Activated CD4-positive, alpha-beta T cell treated with anti-CD3 and anti-CD28 coated beads for 1 hour (primary cell): Measurements from ENCODE around the gene KSR2.
"Not testable (repeated sequence)": the region's sequence is repeated elsewhere in the genome, so short reads cannot be mapped to it uniquely, and the experiment has no call there.

Experiments used
- DNase-seq: peaks from one replicate; pipeline ENCODE4 v3.0.0-alpha.2; 2020

Gene KSR2

DNA sequence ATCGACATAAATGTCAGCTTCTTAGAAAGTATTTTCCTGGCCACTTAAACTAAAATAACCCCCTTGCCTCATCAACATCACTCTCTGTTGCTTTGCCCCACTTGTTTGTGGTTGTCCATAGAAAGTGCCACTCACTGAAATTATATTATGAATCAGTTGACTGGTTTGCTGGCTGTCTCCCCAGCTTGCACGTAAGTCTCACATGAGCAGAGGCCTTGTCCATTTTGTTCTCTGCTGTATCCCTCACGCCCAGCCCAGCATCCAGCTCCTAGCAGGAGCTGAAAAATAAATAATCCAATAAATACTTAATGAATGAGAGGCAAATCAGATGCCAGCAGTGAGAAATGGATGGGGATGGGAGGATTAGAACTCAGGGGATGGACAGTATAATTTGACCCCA lies 159.3 kb downstream of the KSR2 start:
- no peak for DNase-seq

DNA sequence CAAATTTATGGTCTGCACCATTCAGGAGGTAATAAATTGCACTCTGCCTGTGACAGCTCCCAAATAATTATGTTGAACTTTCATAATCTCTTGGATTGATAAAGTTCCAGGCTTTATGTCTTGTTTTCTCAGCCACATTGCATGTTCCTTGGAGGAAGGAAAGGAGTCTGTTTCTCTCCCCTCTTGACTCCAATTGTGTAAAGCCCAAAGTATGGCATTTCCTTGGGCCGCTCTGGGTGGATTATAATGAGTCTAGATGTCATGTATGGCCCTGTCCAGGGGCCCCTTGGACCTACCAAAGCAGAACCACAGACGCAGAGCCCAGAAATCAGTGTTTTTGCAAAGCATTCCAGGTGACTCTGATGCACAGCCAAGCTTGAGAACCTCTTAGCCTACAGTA lies 160.8 kb downstream of the KSR2 start:
- no peak for DNase-seq

DNA sequence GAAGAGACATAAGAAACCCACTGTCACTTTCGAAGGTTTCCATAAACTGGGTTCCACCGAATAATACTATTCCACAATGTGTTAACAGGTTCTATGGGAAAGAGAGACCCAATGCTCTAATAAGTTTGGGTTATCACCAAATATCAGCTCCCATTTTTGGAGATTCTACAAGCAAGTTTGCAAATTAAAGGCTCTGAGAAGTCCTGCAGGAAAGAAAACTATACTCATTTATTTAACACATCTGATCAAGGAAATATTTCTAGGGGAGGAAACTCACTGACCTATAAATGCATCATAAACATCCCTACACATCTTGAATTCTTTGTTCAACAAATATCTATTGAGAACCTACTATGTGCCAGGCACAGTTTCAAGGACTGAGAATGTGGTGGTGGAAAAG lies 161.4 kb downstream of the KSR2 start:
- DNase-seq: no peak

DNA sequence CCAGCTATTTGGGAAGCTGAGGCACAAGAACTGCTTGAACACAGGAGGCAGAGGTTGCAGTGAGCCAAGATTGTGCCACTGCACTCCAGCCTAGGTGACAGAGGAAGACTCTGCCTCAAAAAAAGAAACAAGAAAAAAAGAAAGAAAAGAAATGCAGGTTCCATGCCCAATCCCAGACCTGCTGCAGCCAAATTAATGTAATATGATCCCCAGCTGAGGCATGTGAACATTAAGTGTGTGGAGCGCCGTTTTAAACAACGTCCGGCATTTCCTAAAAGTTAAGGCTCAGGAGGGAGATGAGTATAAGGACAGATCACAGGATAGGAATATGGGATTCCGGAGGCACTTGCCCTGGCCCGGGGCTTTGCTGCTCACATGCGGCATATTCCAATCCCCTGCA lies 162.9 kb downstream of the KSR2 start:
- no peak for DNase-seq

DNA sequence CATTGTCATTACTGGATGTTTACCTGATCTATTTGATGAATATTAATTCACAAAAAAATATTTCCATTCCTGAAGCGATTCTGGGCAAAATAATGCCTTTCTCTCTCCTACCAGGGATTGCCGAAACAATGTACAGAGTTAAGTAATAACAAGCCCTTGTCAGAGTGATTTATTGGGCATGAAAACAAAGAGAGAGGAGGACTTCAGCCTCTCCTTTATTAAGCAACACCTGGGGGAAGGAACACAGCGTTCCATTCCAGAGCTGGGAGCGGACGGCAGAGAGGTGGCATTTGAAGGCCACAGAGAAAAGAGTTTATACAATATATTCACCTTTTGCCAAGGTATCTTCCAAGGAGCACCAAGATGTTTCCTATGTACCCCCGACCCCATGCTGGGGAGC lies 165.8 kb downstream of the KSR2 start:
- DNase-seq: no peak

DNA sequence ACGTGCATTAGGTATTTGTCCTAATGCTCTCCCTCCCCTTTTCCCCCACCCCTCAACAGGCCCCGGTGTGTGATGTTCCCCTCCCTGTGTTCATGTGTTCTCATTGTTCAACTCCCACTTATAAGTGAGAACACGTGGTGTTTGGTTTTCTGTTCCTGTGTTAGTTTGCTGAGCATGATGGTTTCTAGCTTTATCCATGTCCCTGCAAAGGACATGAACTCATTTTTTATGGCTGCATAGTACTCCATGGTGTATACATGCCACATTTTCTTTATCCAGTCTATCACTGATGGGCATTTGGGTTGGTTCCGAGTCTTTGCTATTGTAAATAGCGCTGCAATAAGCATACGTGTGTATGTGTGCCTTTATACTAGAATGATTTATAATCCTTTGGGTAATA lies 168.1 kb downstream of the KSR2 start:
- not testable (repeated sequence) for DNase-seq

DNA sequence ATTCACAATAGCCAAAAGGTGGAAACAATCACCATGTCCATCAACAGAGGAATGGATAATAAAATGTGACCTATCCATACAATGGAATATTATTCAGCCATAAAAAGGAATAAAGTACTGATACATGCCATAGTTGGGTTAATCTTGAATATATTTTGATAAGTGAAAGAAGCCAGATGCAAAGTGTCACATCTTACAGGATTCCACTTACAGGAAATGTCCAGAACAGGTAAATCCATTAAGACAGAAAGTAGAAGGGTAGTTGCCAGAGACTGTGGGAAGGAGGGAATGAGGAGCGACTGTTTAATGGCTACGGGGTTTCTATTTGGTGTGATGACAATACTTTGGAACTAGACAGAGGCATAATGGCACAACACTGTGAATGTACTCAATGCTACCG lies 171.6 kb downstream of the KSR2 start:
- no peak for DNase-seq

DNA sequence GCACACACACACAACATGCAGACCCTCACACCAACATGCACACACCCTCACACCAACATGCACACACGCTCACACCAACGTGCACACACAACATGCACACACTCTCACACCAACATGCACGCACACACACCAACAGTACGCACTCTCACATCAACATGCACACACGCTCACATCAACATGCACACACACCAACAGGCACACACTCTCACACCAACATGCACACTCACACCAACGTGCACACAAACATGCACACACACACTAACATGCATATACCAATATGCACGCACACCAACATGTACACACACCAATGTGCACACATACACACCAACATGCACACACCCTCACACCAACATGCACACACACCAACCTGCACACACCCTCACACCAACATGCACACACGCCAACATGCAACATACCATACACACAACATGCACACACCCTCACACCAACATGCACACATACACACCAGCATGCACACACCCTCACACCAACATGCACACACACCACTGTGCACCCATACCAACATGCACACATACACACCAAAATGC lies 175.8 kb downstream of the KSR2 start:
- DNase-seq: no peak

DNA sequence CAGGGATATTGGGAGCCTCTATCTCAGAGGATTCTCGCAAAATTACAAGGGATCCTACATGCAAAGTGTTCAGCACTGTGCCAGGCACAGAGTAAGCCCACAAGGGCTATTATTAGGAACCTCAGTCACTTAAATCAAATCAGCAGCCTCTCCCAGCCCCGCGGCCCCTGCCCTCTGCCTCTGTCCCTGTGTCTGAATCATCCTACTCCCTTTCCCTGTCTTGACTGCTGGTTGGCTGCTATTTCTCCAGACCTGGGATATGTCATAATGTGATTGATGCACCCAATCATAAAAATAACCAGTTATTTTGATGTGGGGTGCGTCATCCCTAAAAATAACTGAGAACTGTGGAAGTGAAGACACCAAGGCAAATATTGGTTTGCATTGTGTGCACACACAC lies 176.3 kb downstream of the KSR2 start:
- no peak for DNase-seq

DNA sequence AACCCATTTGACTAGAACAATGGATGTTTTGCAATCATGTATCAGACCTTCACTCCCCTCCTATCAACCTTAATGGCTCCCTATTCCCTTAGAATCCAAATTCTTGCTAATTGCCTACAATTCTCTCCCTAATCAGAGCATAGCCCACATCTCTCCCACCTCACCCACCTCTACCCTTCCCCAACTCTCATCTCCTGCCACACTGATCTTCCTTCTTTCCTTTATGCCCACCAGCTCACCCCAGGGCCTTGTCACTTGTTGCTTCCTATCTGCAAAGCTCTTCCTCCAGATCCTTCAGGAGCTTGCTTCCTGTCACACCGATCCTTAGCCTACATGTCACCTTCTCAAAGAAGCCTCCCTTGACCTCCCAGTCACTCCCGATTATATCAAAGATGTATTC lies 177.8 kb downstream of the KSR2 start:
- no peak for DNase-seq

DNA sequence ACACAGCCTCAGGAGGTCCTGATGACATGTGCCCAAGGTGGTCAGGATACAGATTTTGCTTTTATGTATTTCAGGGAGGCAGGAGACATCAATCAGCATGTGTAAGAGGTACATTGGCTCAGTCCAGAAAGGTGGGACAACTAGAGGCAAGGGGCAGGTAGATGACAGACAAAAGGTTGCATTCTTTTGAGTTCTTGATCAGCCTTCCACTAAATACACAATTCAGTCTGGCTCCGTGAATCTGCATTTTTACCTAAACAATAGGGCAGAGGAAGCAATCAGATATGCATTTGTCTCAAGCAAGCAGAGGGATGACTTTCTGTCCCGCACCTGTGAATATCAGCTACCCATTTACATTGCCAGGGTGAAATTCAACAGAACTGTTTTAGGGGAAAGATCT lies 178.6 kb downstream of the KSR2 start:
- DNase-seq: no peak

DNA sequence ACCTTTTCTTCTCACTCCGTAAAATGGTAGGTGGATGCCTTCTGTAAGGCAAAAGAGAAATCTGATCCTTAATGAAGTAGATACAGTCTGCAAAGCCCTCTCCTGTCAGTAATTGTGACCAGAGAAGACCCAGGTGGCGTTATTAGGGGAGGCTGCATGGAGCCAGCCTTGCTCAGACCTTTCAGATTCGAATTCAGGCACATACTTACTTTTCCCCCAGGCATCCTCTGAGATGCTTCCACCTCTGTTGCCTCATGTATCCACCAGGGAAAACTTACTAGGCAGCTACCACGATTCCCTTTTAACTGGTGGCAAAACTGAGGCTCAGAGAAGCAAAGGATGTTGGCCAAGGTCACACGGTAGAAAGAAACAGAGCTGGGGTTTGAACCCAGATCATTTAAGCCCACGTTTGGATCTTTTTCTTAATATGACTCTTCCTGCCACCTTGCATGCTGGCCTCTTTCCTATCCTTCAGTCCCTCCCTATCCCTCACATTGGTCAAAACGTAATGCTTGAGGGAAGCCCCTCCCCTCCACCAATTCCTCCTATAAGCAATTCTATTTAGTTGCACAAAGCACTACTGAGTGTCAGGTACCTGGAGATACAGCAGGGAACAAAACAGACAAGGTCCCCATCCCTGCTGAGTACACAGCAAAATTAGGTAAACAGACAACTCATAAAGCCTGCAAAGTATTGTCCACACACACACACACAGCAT lies 179.4 kb downstream of the KSR2 start:
- DNase-seq: no peak

DNA sequence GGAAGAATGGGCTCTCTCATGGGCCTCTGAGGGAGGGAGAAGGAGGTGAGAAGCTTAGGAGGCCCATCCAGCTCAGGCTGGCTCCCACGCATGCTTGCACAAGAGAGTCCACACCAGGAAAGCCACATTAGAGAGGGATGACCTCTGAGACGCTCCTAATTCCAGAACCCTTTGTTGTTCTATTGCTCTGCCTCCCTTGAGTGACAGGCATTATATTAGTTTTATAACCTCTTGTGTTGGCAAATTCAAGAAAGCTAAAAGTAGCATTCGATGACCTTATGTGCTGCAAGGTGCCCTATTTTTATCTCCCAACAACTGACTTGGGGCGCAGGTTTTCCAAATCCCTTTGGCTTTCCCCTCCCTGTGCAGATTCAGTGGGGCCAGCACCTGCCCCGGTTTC lies 190.1 kb downstream of the KSR2 start:
- no peak for DNase-seq

DNA sequence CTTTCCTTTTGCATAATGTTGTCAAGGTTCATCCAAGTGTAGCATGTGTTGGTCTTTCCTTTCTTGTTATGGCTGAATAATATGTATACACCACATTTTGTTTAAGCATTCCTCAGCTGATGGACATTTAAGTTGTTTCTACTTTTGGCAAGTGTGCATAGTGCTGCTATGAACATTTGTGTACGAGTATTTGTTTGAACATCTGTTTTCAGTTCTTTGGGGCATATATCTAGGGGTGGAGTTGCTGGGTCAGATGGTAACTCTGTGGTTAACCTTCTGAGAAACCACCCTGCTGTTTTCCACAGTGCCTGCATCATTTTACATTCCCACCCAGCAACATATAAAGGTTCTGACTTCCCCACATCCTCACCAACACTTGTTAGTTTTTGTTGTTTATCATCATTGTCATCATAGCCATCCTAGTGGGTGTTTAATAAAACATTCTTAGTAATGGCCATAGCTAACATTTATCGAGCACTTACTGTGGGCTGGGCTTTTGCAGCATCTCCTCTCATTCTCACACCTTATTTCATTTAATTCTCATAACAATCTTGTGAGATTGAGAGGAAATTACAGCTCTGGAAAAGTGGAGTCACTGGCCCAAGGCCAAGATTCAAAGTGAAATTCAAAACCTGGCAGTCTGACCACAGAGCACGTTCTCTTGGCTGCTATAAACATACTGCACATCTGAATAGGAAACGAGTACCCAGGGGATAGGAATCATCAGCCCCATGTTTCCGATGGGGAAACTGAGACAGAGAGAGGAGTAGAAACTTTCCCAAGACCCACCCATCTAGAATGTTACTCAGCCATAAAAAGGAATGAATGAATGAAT lies 193.6 kb downstream of the KSR2 start:
- DNase-seq: no peak

DNA sequence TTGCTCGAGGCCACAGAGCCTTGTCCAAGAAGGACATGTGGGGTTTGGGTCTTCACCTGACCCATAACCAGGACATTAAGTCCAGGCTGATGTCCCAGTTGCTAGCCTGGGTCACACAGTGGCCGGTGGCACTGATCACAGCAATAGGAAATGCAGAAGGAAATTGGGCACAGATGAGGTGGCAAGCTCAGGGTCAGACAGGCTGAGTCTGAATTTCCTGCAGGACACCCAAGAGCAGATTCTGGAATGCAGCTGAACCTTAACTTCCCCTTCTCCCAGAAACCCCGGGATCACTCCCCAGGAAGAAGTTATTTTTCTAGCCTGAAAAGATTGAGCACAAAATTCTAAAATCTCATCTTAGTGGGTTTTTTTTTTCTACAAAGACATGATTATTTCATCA lies 199.9 kb downstream of the KSR2 start:
- DNase-seq: no peak

DNA sequence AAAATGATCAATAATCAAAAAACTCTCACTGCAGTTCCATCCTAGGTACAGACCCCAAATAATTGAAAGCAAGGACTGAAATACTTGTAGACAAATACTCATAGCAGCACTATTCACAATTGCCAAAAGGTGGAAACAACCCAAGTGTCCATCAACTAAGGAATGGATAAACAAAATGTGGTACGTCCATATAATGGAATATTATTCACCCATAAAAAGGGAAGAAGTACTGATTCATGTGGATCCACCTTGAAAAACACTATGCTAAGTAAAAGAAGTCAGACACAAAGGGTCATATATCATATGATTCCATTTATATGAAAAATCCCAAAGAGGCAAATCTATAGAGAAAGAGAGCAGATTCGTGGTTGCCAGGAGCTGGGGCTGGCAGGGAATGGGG lies 202.8 kb downstream of the KSR2 start:
- DNase-seq: no peak

DNA sequence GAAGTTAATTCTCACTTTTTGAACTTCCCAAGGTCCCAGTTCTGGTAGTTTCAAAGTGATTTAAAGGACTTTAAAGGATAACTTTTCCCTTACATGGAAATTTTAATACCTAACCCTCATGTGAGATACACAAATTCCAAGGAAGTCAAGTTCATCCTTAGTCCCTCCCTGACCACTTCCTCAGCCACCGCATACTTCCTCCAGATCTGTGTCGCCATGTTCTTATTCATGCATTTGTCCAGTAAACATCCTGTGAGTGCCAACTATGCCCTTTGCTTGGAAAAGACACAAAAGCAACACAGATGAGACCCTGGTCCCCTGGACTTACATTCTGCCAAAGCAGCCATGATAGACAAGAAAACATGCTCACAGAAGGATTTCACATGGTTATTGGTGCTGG lies 206.6 kb downstream of the KSR2 start:
- DNase-seq: no peak

DNA sequence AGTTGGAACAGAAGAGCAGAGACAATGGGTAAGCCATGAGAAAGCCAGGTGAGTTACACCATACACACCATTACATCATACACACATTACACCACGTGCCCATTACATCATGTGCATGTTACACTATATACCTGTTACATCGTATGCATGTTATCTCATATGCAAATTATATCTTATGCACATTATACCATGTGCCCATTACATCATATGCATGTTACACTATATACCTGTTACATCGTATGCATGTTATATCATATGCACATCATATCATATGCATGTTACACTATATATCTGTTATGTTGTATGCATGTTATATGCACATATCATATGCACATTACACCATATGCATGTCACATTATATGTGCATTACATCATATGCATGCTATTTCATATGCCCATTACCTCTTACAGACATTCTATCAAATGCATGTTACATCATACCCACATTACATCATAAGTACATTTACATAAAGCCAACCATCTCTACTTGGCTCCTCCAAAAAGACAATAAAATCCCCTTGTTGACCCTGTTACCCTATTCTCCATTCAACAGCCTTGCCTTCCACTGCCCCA lies 207.2 kb downstream of the KSR2 start:
- no peak for DNase-seq

DNA sequence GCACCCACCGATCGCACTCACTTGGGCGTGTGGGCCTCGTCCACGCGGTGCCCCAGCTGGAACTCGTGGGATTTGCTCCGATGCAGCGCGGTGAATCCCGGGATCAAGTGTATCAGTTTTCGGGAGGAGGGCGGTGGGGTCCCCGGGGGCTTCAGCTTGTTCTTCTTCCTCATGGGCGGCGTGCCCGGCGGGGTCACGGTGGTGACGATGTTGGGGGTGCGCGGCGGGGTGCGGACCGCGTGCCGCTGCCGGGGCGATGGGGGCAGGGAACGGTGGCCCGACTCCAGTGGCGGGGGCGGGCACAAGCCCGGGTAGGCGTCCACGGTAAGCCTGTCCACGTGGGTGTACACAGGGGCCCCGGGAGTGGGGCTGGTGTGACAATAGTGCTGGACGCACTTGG lies 207.8 kb downstream of the KSR2 start:
- no peak for DNase-seq

DNA sequence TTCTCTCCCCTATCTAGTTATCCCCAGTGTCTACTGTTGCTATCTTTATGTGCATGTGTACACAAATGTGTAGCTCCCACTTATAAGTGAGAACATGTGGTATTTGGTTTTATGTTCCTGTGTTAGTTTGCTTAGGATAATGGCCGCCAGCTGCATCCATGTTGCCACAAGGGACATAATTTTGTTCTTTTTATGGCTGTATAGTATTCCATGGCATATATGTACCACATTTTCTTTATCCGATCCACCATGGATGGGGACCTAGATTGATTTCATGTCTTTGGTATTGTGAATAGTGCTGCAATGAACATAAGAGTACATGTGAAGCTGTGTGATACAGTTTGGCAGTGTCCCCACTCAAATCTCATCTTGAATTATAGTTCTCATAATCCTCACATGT lies 218.1 kb downstream of the KSR2 start:
- no peak for DNase-seq

DNA sequence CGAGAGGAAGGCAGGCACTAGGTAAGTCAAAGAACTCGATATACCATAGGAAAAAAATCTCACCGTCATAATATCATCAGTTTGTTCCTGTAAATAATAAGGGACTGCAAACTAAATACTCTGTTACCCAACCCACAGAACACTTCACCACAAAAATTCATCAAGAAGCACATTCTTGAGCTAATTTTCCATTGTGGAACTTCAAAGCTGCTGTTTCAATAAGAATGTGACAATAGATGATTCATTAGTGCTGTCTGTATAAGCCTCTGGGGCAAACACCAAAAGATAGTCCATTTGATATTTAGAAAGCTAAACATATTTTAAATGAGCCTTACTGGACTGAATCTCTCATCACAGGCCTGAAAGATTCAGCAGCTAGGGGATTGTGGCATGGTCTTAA lies 219.4 kb downstream of the KSR2 start:
- no peak for DNase-seq

DNA sequence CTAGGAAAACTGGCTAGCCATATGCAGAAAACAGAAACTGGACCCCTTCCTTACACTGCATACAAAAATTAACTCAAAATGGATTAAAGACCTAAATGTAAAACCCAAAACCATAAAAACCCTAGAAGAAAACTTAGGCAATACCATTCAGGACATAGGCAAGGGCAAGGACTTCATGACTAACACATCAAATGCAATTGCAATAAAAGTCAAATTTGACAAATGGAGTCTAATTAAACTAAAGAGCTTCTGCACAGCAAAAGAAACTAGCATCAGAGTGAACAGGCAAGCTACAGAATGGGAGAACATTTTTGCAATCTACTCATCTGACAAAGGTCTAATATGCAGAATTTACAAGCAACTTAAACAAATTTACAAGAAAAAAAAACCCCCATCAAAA lies 222.4 kb downstream of the KSR2 start:
- DNase-seq: not testable (repeated sequence)

DNA sequence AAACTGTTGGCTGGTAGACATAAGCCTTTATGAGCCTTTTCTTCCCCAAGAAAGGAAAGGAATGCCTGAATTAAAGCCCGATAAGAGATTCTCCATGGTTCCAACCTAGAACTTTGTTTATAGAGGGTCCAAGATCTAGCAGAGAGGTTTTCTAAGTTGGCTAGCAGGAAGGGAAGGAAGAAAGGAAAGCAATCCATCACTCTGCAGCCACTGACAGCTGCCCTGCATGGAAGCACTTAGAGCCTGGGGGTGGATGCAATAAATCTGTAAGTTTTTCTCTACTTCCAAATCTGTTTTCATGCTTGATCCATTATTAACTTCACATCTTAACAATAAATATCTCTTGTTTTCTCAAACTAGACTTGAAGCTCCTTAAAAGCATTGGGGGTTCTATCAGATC lies 224.4 kb downstream of the KSR2 start:
- no peak for DNase-seq

DNA sequence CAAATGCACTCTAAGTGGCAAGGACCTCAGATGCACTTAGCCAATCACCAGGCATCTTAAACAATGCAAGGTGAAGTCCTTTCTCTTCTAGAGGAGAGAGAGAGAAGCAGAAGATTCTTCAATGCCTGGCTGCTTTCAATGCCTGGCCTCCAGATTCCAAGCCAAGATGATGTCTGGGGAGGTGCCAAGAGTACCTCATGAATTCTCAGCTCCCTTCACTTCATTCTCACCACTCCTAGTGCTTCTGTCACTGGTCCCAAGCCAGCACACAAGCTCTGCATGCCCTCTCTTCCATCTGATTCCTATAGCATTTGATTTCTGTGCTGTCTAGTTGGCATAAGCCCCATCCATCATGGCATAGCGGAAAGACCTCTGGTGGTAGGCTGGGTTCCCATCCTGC lies 225.0 kb downstream of the KSR2 start:
- no peak for DNase-seq
